ENCODE measurements around the gene CCDC51. TPM values are rescaled to one million over a fixed set of nuclear protein-coding genes. Genes with fewer than 3 reads are reported as not detected.

CCDC51 gene
- total RNA-seq, 2 donors from 2014 or later = 12.7 to 14.8 TPM

GRCh38 chr3:48411606-48412374 is 28.1 kb downstream of the CCDC51 start:
- H3K4me3 ChIP-seq = no peak overlapping the region
- no peak for TF ChIP-seq POLR2A (IDR thresholded peaks at IDR 0.05)
- TF ChIP-seq, protein P1, sequence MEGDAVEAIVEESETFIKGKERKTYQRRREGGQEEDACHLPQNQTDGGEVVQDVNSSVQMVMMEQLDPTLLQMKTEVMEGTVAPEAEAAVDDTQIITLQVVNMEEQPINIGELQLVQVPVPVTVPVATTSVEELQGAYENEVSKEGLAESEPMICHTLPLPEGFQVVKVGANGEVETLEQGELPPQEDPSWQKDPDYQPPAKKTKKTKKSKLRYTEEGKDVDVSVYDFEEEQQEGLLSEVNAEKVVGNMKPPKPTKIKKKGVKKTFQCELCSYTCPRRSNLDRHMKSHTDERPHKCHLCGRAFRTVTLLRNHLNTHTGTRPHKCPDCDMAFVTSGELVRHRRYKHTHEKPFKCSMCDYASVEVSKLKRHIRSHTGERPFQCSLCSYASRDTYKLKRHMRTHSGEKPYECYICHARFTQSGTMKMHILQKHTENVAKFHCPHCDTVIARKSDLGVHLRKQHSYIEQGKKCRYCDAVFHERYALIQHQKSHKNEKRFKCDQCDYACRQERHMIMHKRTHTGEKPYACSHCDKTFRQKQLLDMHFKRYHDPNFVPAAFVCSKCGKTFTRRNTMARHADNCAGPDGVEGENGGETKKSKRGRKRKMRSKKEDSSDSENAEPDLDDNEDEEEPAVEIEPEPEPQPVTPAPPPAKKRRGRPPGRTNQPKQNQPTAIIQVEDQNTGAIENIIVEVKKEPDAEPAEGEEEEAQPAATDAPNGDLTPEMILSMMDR (IDR thresholded peaks at IDR 0.05) = no peak
- no peak for TF ChIP-seq POLR2AphosphoS5 (IDR thresholded peaks at IDR 0.05)
- WGBS = 90% methylated on average over 11 of the region's 11 CpGs
- intact Hi-C loops (cut with DNase I) = no loop called here
- no peaks in the 10 kb centered on the region for H3K4me1 ChIP-seq (replicated peaks)
- no peak overlapping the region for H3K27ac ChIP-seq
- no peaks in the 10 kb centered on the region for H3K9me3 ChIP-seq
- no peak for DNase-seq (ENCODE audit: low spot score)
- H3K27me3 ChIP-seq (replicated peaks; ENCODE audit: insufficient read depth) = no peaks in the 10 kb centered on the region
- H3K36me3 ChIP-seq = peaks cover 44 to 72% of the 10 kb centered on the region in 2 donors

DNA sequence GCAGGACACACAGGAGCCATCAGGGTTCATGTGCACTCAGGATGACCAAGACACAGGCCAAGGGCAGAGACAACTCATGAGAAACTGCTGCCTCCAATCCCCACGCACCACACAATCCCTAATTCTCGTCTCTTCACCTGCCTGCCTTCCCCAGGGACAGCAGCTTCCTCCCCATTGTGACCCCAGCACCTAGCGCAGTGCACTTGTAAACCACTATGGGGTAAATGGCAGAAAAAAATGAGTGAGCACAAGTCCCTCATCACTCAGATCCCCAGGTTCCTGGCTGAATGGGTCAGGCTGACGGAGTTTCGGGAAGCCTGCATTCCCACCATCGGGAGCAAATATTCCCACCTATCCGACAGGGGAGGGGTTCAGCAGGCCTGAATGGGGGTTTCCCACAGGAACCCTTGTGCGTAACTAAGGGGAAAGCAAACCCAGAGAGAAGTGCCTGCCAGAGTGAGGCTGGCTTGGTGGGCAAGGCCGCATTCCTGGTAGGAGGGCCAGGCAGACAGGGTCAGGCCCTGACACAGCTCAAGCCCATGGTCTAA is 28.8 kb downstream of the CCDC51 start:
- intact Hi-C loops (cut with DNase I) = no loop called here
- Histone ChIP-seq H3K36me3 (peaks cover 50 to 72% of the 10 kb centered on the region in 2 donors), H3K4me1 (replicated peaks) (no peaks in the 10 kb centered on the region), H3K4me3 (no peak overlapping the region), H3K9me3 (no peaks in the 10 kb centered on the region), H3K27me3 (replicated peaks; ENCODE audit: insufficient read depth) (no peaks in the 10 kb centered on the region), H3K27ac (no peak overlapping the region)
- WGBS = 94% methylated on average over 9 of the region's 9 CpGs
- no peak for DNase-seq (ENCODE audit: low spot score)
- TF ChIP-seq, protein P1 (IDR thresholded peaks at IDR 0.05) = no peak
- TF ChIP-seq POLR2AphosphoS5 (IDR thresholded peaks at IDR 0.05) (no peak), POLR2A (IDR thresholded peaks at IDR 0.05) (no peak)

GRCh38 chr3:48410205-48411040 is 29.5 kb downstream of the CCDC51 start:
- Histone ChIP-seq H3K27ac (no peak overlapping the region), H3K27me3 (replicated peaks; ENCODE audit: insufficient read depth) (no peaks in the 10 kb centered on the region), H3K9me3 (no peaks in the 10 kb centered on the region), H3K4me1 (replicated peaks) (no peaks in the 10 kb centered on the region), H3K36me3 (peaks cover 46 to 67% of the 10 kb centered on the region in 2 donors), H3K4me3 (no peak overlapping the region)
- no peak for DNase-seq (ENCODE audit: low spot score)
- WGBS = 96% methylated on average over 16 of the region's 16 CpGs
- TF ChIP-seq POLR2AphosphoS5 (IDR thresholded peaks at IDR 0.05) (no peak), POLR2A (IDR thresholded peaks at IDR 0.05) (no peak)
- TF ChIP-seq, protein P1 (IDR thresholded peaks at IDR 0.05) = no peak
- intact Hi-C loops (cut with DNase I) = no loop called here

DNA sequence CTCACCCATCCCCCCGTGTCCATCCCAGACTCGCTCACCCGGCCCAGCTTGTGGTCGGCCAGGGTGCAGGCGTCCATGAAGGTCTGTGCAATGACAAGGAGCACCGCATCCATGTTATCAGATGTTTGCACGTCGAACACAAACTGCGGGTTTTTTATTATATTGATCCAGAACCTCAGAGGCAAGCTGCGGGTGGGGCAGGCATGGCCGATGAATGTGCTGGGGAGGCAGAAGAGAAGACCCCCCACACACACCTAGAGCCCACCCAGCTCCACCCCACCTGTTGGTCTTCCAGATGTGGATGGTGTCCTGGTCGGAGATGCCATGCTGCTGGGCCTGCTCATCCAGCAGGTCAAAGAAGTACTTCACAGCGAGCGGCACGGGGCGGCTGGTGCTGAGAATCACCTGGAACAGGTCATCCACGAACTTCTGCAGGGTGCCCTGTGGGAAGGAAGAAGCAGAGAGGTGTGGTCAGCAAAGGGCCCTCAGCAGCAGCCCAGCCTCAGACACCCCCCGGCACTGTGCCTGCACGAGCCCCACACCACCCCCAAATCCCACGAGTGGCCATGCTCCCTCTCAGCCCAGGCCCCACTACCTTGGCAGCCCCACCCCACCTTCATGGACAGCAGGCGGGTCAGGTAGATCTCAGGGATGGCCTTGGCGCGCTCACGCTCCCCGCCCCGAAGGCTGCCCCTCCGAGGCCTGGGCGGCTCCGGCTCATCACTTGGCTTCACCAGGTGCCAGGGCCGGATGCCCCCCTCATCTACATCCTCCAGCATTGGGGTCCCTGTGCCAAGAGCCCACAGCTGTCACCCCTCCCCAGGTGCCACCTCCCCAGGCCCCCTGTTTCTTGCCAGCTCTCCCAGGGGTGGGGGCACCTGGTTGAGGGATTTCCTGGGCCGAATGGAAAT is 30.4 kb downstream of the CCDC51 start:
- H3K4me3 ChIP-seq = no peak overlapping the region
- intact Hi-C loops (cut with DNase I) = no loop called here
- TF ChIP-seq, protein P1 (IDR thresholded peaks at IDR 0.05) = no peak
- H3K27me3 ChIP-seq (replicated peaks; ENCODE audit: insufficient read depth) = no peaks in the 10 kb centered on the region
- H3K36me3 ChIP-seq = peaks cover 37 to 58% of the 10 kb centered on the region in 2 donors
- 86% methylated on average over 31 of the region's 31 CpGs for WGBS
- no peak for DNase-seq (ENCODE audit: low spot score)
- no peaks in the 10 kb centered on the region for H3K9me3 ChIP-seq
- H3K4me1 ChIP-seq (replicated peaks) = no peaks in the 10 kb centered on the region
- H3K27ac ChIP-seq = no peak overlapping the region

Data from prostate gland (tissue), 2 donors.